Uterus (tissue), 4 donors: Measurements from ENCODE around the gene DNM3. TPM values are rescaled to one million over a fixed set of nuclear protein-coding genes. Genes with fewer than 3 reads are reported as not detected.

Experiments used
- DNase-seq, 2 donors: peaks; one replicate each; pipeline ENCODE4 v3.0.0-alpha.2; 2019 to 2020
- H3K27ac ChIP-seq, 2 donors: fragments of 200-600 bp; sonication (generic); 1 replicate in 1 of 2; 2 replicates in 1 of 2; pipeline ENCODE4 v1.5.1; 2016 to 2018
- H3K27me3 ChIP-seq, 2 donors: fragments of 200-600 bp; sonication (generic); one replicate each; pipeline ENCODE4 v1.5.1; 2018 to 2019; ENCODE audit warnings: control low read depth in 1 of 2
- H3K36me3 ChIP-seq, 2 donors: fragments of 200-600 bp; sonication (generic); one replicate each; pipeline ENCODE4 v1.5.1; 2019; ENCODE audit warnings: control low read depth in 1 of 2
- H3K4me1 ChIP-seq, 2 donors: fragments of 200-600 bp; sonication (generic); one replicate each; pipeline ENCODE4 v1.5.1; 2018 to 2019; ENCODE audit warnings: control low read depth in 1 of 2
- H3K4me3 ChIP-seq, 2 donors: fragments of 200-600 bp; sonication (generic); 1 replicate in 1 of 2; 2 replicates in 1 of 2; pipeline ENCODE4 v1.5.1; 2018 to 2019; ENCODE audit warnings: mild to moderate bottlenecking in 1 of 2
- H3K9me3 ChIP-seq, 2 donors: fragments of 200-600 bp; sonication (generic); one replicate each; pipeline ENCODE4 v1.5.1; 2019; ENCODE audit warnings: control low read depth in 1 of 2
- CTCF ChIP-seq, 4 experiments: fragments of 200-600 bp in 2 of 4; fragments of 450-650 bp in 2 of 4; sonication (generic) in 2 of 4; IDR thresholded peaks; one replicate each; pipeline ENCODE4 v1.5.1; 2016 to 2019; ENCODE audit warnings: antibody characterized with exemption in 4 of 4, mild to moderate bottlenecking in 2 of 4, moderate library complexity in 1 of 4
- POLR2A ChIP-seq, 2 donors: fragments of 450-650 bp; IDR thresholded peaks; one replicate each; pipeline ENCODE4 v1.6.1; 2016; ENCODE audit warnings: antibody characterized with exemption in 2 of 2, mild to moderate bottlenecking in 1 of 2, moderate library complexity in 1 of 2
- intact Hi-C: fragments of 100-400 bp; cut with DNase I; formaldehyde crosslinking; loops from one replicate; pipeline ENCODE4 v1.15.1; 2023; ENCODE audit warnings: low total_unique reads
- total RNA-seq, 4 donors: library from RNA; depleted of rRNA in 3 of 4; stranded (reverse); fragments of >200 nt in 3 of 4; gene quantifications; one replicate each; pipeline versions ENCODE4 v1.1.0 to v1.2.4, GENCODE V29; 2014 to 2023
- donor health status: DM: yes; HTN: yes; CAD: no.

Gene DNM3
- total RNA-seq, 4 donors from 2014 or later, result 4.7 to 49.2 (median 14.6) TPM

- Histone ChIP-seq H3K27ac (no peak overlapping the region), H3K4me3 (no peak overlapping the region), H3K36me3 (no peaks in the 10 kb centered on the region), H3K9me3 (no peaks in the 10 kb centered on the region), H3K27me3 (no peaks in the 10 kb centered on the region), H3K4me1 (no peaks in the 10 kb centered on the region)
- intact Hi-C loops, result no loop called here
- DNase-seq, result no peak
- no peak for TF ChIP-seq CTCF (IDR thresholded peaks at IDR 0.05)
- TF ChIP-seq POLR2A (IDR thresholded peaks at IDR 0.05), result no peak
Observed at GRCh38 chr1:172238965-172239364, 397.7 kb downstream of the DNM3 start.

- peak overlapping the region; percentile 50 to 59 for H3K27ac ChIP-seq
- no peaks in the 10 kb centered on the region for H3K36me3 ChIP-seq
- no peak for TF ChIP-seq CTCF (IDR thresholded peaks at IDR 0.05)
- TF ChIP-seq POLR2A (IDR thresholded peaks at IDR 0.05), result no peak
- no peaks in the 10 kb centered on the region for H3K27me3 ChIP-seq
- no peaks in the 10 kb centered on the region for H3K4me1 ChIP-seq
- intact Hi-C loops, result no loop called here
- no peaks in the 10 kb centered on the region for H3K9me3 ChIP-seq
- no peak for DNase-seq
- no peak overlapping the region for H3K4me3 ChIP-seq
Observed at GRCh38 chr1:172239901-172240300, 398.6 kb downstream of the DNM3 start.

GRCh38 chr1:172241540-172241939 is 400.2 kb downstream of the DNM3 start:
- Histone ChIP-seq H3K9me3 (no peaks in the 10 kb centered on the region), H3K27ac (no peak overlapping the region), H3K4me3 (no peak overlapping the region), H3K4me1 (no peaks in the 10 kb centered on the region), H3K27me3 (no peaks in the 10 kb centered on the region), H3K36me3 (no peaks in the 10 kb centered on the region)
- intact Hi-C loops, result no loop called here
- DNase-seq, result no peak
- TF ChIP-seq POLR2A (IDR thresholded peaks at IDR 0.05) (no peak), CTCF (IDR thresholded peaks at IDR 0.05) (no peak)

- H3K9me3 ChIP-seq, result no peaks in the 10 kb centered on the region
- no peaks in the 10 kb centered on the region for H3K27me3 ChIP-seq
- no peaks in the 10 kb centered on the region for H3K4me1 ChIP-seq
- TF ChIP-seq CTCF (IDR thresholded peaks at IDR 0.05) (no peak), POLR2A (IDR thresholded peaks at IDR 0.05) (no peak)
- intact Hi-C loops, result no loop called here
- no peaks in the 10 kb centered on the region for H3K36me3 ChIP-seq
- no peak overlapping the region for H3K27ac ChIP-seq
- H3K4me3 ChIP-seq, result no peak overlapping the region
- DNase-seq, result no peak
Observed at GRCh38 chr1:172244865-172245264, 403.6 kb downstream of the DNM3 start.

- no peak overlapping the region for H3K4me3 ChIP-seq
- intact Hi-C loops, result no loop called here
- TF ChIP-seq POLR2A (IDR thresholded peaks at IDR 0.05) (no peak), CTCF (IDR thresholded peaks at IDR 0.05) (no peak)
- H3K9me3 ChIP-seq, result no peaks in the 10 kb centered on the region
- no peaks in the 10 kb centered on the region for H3K36me3 ChIP-seq
- DNase-seq, result no peak
- no peaks in the 10 kb centered on the region for H3K4me1 ChIP-seq
- H3K27me3 ChIP-seq, result no peaks in the 10 kb centered on the region
- no peak overlapping the region for H3K27ac ChIP-seq
Observed at GRCh38 chr1:172245788-172246187, 404.5 kb downstream of the DNM3 start.
